H4 (cell line): Measurements from ENCODE around the gene ZBTB45. TPM values are rescaled to one million over a fixed set of nuclear protein-coding genes. Genes with fewer than 3 reads are reported as not detected.

Source experiments
- DNase-seq: peaks from one replicate; pipeline ENCODE4 v3.0.0-alpha.2; 2015; ENCODE audit warnings: low spot score
- total RNA-seq: library from RNA; depleted of rRNA; stranded (reverse); fragments of >200 nt; shearing (Covaris generic); gene quantifications from 2 replicates; pipeline ENCODE4 v1.2.3, GENCODE V29; 2014; rRNA removed

Gene ZBTB45
- total RNA-seq, result 1.6 and 4.6 TPM in 2 replicates

GRCh38 chr19:58519355-58520256 lies at the start of gene ZBTB45:
TSS of gene ZBTB45 (minus strand) at chr19:58519810. CDS start at chr19:58517673, 2,137 bp downstream.
- DNase-seq, result peak; percentile 97

GRCh38 chr19:58568453-58569130 lies 49.0 kb upstream of the ZBTB45 start:
- no peak for DNase-seq

- DNase-seq, result no peak
Observed at GRCh38 chr19:58566989-58567388, 47.4 kb upstream of the ZBTB45 start.

- DNase-seq, result no peak
Observed at GRCh38 chr19:58563823-58564222, 44.2 kb upstream of the ZBTB45 start.

- no peak for DNase-seq
Observed at GRCh38 chr19:58563034-58563573, 43.5 kb upstream of the ZBTB45 start.

GRCh38 chr19:58562122-58563033 lies 42.8 kb upstream of the ZBTB45 start:
- no peak for DNase-seq

GRCh38 chr19:58561373-58562121 lies 41.9 kb upstream of the ZBTB45 start:
- no peak for DNase-seq

- DNase-seq, result no peak
Observed at GRCh38 chr19:58560921-58561320, 41.3 kb upstream of the ZBTB45 start.

- no peak for DNase-seq
Observed at GRCh38 chr19:58560007-58560887, 40.6 kb upstream of the ZBTB45 start.

GRCh38 chr19:58559275-58560006 lies 39.8 kb upstream of the ZBTB45 start:
- DNase-seq, result peak; percentile 97

GRCh38 chr19:58558623-58559274 lies 39.1 kb upstream of the ZBTB45 start:
- peak; percentile 99 for DNase-seq

GRCh38 chr19:58558066-58558622 lies 38.5 kb upstream of the ZBTB45 start, which contains the start of gene UBE2M:
TSS of gene UBE2M (minus strand) at chr19:58558611. CDS start at chr19:58558381, 230 bp downstream.
- no peak for DNase-seq

GRCh38 chr19:58557221-58558065 lies 37.8 kb upstream of the ZBTB45 start:
- no peak for DNase-seq

- DNase-seq, result no peak
Observed at GRCh38 chr19:58556622-58557220, 37.1 kb upstream of the ZBTB45 start.

GRCh38 chr19:58555920-58556621 lies 36.5 kb upstream of the ZBTB45 start:
- no peak for DNase-seq

- DNase-seq, result no peak
Observed at GRCh38 chr19:58555369-58555885, 35.8 kb upstream of the ZBTB45 start.
